HEK293 (cell line): Measurements from ENCODE around the gene LARGE1.

Experiments used
- CTCF ChIA-PET: fragments of 350-600 bp; formaldehyde crosslinking; extraction: SDS; loops from one replicate; lab custom pipeline; 2021; ENCODE audit warnings: antibody characterized with exemption; lab: Yijun Ruan, JAX
- POLR2A ChIA-PET: fragments of 300-600 bp; formaldehyde crosslinking; extraction: SDS; loops from one replicate; lab custom pipeline; 2020; ENCODE audit warnings: antibody characterized with exemption, inconsistent platforms; lab: Yijun Ruan, JAX
- H3K27ac ChIP-seq: fragments of 200-500 bp; sonication (Bioruptor generic); 2 replicates; pipeline ENCODE4 v1.5.1; 2014; ENCODE audit warnings: low read depth, low read length, control low read depth, inconsistent platforms; ENCODE audit errors: extremely low read depth
- H3K36me3 ChIP-seq, 2 experiments: fragments of 200-500 bp in 1 of 2; sonication (Bioruptor generic) in 1 of 2; 1 replicate in 1 of 2; 2 replicates in 1 of 2; pipeline ENCODE4 v1.5.1; 2014 to 2017; ENCODE audit warnings: inconsistent platforms in 2 of 2, low read length in 2 of 2; ENCODE audit not compliant: control insufficient read depth in 2 of 2, insufficient read depth in 1 of 2
- H3K4me1 ChIP-seq: fragments of 200-500 bp; sonication (Bioruptor generic); 2 replicates; pipeline ENCODE4 v1.5.1; 2014; ENCODE audit warnings: mild to moderate bottlenecking, low read length, inconsistent platforms; ENCODE audit not compliant: control insufficient read depth, insufficient read depth
- H3K4me3 ChIP-seq: 2 replicates; pipeline ENCODE4 v1.5.1; 2011; ENCODE audit warnings: low read depth, mild to moderate bottlenecking, control low read depth, low read length, moderate library complexity
- H3K9me3 ChIP-seq: fragments of 200-500 bp; sonication (Bioruptor generic); 2 replicates; pipeline ENCODE4 v1.5.1; 2014; ENCODE audit warnings: low read depth, low read length, inconsistent platforms; ENCODE audit not compliant: control insufficient read depth, insufficient read depth
- FEZF1 ChIP-seq: fragments of 450-650 bp; formaldehyde crosslinking; IDR thresholded peaks from 2 replicates; pipeline ENCODE4 v1.5.1; 2016; ENCODE audit warnings: missing biosample characterization, missing genetic modification characterization
- GFI1B ChIP-seq: fragments of 450-650 bp; formaldehyde crosslinking; IDR thresholded peaks from 2 replicates; pipeline ENCODE4 v1.5.1; 2016; ENCODE audit warnings: missing biosample characterization, missing genetic modification characterization
- MEIS1 ChIP-seq: sonication (generic); formaldehyde crosslinking; IDR thresholded peaks from 2 replicates; pipeline ENCODE4 v1.8.1; 2022; ENCODE audit warnings: missing genetic modification reagents, mild to moderate bottlenecking, borderline replicate concordance
- SP2 ChIP-seq: fragments of 450-650 bp; formaldehyde crosslinking; IDR thresholded peaks from 2 replicates; pipeline ENCODE4 v1.5.1; 2016; ENCODE audit warnings: missing biosample characterization, missing genetic modification characterization
- ZIC2 ChIP-seq: fragments of 450-650 bp; formaldehyde crosslinking; IDR thresholded peaks from 2 replicates; pipeline ENCODE4 v1.5.1; 2016; ENCODE audit warnings: missing biosample characterization, missing genetic modification characterization
- ZNF16 ChIP-seq: fragments of 450-650 bp; formaldehyde crosslinking; IDR thresholded peaks from 2 replicates; pipeline ENCODE4 v1.5.1; 2016; ENCODE audit warnings: low read depth, missing biosample characterization, missing genetic modification characterization
- ZNF175 ChIP-seq: fragments of 450-650 bp; formaldehyde crosslinking; IDR thresholded peaks from 2 replicates; pipeline ENCODE4 v1.5.1; 2016; ENCODE audit warnings: missing biosample characterization, missing genetic modification characterization
- ZNF202 ChIP-seq: fragments of 450-650 bp; formaldehyde crosslinking; IDR thresholded peaks from 2 replicates; pipeline ENCODE4 v1.5.1; 2016; ENCODE audit warnings: missing biosample characterization, missing genetic modification characterization, borderline replicate concordance
- ZNF211 ChIP-seq: fragments of 450-650 bp; formaldehyde crosslinking; IDR thresholded peaks from 2 replicates; pipeline ENCODE4 v1.5.1; 2016; ENCODE audit warnings: low read depth, missing biosample characterization, missing genetic modification characterization
- ZNF341 ChIP-seq: fragments of 450-650 bp; formaldehyde crosslinking; IDR thresholded peaks from 2 replicates; pipeline ENCODE4; 2016; ENCODE audit warnings: low read depth, missing biosample characterization, missing genetic modification characterization
- ZNF404 ChIP-seq: fragments of 450-650 bp; formaldehyde crosslinking; IDR thresholded peaks from 2 replicates; pipeline ENCODE4 v1.5.1; 2017; ENCODE audit warnings: missing biosample characterization, missing genetic modification characterization
- ZNF571 ChIP-seq: fragments of 450-650 bp; formaldehyde crosslinking; IDR thresholded peaks from 2 replicates; pipeline ENCODE4 v1.5.0; 2017; ENCODE audit warnings: missing biosample characterization, missing genetic modification characterization
- ZNF658 ChIP-seq: fragments of 450-650 bp; formaldehyde crosslinking; IDR thresholded peaks from 2 replicates; pipeline ENCODE4; 2016; ENCODE audit warnings: missing biosample characterization, missing genetic modification characterization
- ZNF701 ChIP-seq: fragments of 450-650 bp; formaldehyde crosslinking; IDR thresholded peaks from 2 replicates; pipeline ENCODE4 v1.5.1; 2016; ENCODE audit warnings: missing biosample characterization, missing genetic modification characterization
- ZNF843 ChIP-seq: fragments of 450-650 bp; formaldehyde crosslinking; IDR thresholded peaks from 2 replicates; pipeline ENCODE4 v1.5.1; 2016; ENCODE audit warnings: missing biosample characterization, missing genetic modification characterization
- ZSCAN16 ChIP-seq: fragments of 450-650 bp; formaldehyde crosslinking; IDR thresholded peaks from 2 replicates; pipeline ENCODE4 v1.5.1; 2016; ENCODE audit warnings: missing biosample characterization, missing genetic modification characterization
- TF ChIP-seq, protein P1 (sequence below): fragments of 450-650 bp; formaldehyde crosslinking; IDR thresholded peaks from 2 replicates; pipeline ENCODE4 v1.5.1; 2016; ENCODE audit warnings: missing biosample characterization, missing genetic modification characterization
- TF ChIP-seq, protein P2 (sequence below): fragments of 450-650 bp; formaldehyde crosslinking; IDR thresholded peaks from 2 replicates; pipeline ENCODE4 v1.5.1; 2017; ENCODE audit warnings: missing biosample characterization, missing genetic modification characterization
- TF ChIP-seq, protein P3 (sequence below): sonication (generic); formaldehyde crosslinking; IDR thresholded peaks from 2 replicates; pipeline ENCODE4 v1.8.1; 2022; ENCODE audit warnings: mild to moderate bottlenecking, moderate library complexity, missing genetic modification reagents
- TF ChIP-seq, protein P4 (sequence below): fragments of 450-650 bp; formaldehyde crosslinking; IDR thresholded peaks from 2 replicates; pipeline ENCODE4 v1.5.1; 2016; ENCODE audit warnings: missing biosample characterization, missing genetic modification characterization

The LARGE1 gene

DNA sequence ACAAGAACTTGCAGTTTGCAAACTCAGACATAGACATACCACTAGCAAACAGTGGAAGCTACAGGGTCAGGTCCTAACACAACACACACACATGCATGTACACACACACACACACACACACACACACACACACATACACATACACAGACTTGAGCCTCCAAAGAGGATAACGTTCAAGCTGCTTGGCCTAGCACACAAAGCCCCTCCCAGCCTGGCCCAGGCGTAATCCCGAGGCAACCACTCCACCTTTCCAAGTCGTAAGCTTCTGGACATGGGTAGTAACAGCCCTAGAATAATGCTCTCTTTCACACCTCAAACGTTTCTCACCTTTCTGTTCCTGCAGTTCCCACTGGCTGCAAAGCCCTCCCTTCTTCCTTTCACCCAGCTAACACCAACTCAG, 88.6 kb downstream of the LARGE1 start (continued):
- TF ChIP-seq ZNF175 (tag by site-specific recombination) = no peak
- TF ChIP-seq ZNF571 = no peak
- TF ChIP-seq, protein P1, sequence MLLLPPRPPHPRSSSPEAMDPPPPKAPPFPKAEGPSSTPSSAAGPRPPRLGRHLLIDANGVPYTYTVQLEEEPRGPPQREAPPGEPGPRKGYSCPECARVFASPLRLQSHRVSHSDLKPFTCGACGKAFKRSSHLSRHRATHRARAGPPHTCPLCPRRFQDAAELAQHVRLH (tag by site-specific recombination) = no peak
- no peak for TF ChIP-seq SP2
- TF ChIP-seq ZNF211 (tag by site-specific recombination) = no peak
- TF ChIP-seq MEIS1 (CRISPR knock-in tag) = no peak
- TF ChIP-seq ZNF16 (tag by site-specific recombination) = no peak
- no peak for TF ChIP-seq ZNF202

DNA sequence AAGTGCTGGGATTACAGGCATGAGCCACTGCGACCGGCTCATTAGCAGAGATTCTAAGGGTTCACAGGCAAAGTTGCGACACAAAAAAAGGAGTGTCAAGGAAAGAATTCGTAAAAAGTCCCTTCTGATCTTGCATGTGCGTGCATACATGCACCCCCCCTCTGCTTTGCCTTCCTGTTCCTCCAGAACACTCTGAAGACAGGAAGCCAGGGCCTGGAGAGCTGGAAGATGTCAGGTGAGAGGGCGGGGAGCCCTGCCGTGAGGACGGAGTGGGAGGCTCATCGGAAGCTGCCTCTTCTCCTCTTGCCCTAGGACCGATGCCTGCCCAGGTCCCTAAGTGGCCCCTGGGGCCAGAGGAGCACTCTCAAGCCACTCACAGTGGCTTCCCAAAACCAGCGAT, 89.1 kb downstream of the LARGE1 start:
- CTCF ChIA-PET = interaction anchor here (1.0 kb wide), 1 partner anchor 529 kb away, joined by 3 read pairs; no protein-coding TSS in a partner anchor
- Histone ChIP-seq H3K36me3 (no peaks in the 10 kb centered on the region), H3K9me3 (no peaks in the 10 kb centered on the region), H3K4me1 (0 out of 2 replicates have a peak, but pooled peaks cover 2% of the 10 kb centered on the region), H3K4me3 (no peak overlapping the region), H3K27ac (no peak overlapping the region)
- POLR2A ChIA-PET = no interaction called here
- TF ChIP-seq ZNF843 = no peak
- TF ChIP-seq ZNF404 (tag by site-specific recombination) = no peak

DNA sequence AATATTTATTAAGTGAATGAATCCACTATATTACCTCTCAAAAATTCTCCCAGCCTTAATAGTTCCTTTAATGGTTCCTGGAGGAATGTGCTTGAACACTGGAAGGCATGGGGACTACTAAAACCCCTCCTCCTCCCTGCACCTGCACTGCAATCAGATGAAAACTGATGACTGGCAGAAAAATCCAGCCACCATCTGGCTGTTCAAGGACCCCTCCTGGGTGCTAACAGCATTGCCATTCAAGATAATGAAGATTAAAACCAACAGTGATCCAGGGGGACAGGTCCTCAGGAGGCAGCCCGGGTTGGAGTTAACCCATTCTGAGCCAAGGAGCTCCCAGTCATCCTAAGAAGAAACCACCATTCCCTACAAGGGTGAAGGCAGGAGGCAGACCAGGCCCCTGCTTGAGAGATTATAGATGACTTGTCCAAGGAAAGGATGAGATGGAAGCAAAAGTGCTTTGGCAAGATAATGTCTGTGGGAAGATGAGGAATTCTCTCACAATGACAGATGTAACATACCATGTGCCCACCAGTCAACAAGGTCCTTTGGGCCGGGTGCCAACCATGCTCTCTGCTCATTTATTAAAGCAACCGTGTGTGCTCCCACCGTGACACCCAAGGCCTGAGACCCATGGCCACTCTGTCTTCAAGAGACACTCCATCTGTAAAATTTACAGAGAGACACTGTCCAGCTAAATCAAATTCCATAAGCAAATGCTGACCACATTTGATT, 90.6 kb downstream of the LARGE1 start:
- POLR2A ChIA-PET = no interaction called here

More for the DNA sequence above, 90.6 kb downstream of the LARGE1 start:
- Histone ChIP-seq H3K9me3 (no peaks in the 10 kb centered on the region), H3K36me3 (no peaks in the 10 kb centered on the region), H3K4me1 (no peaks in the 10 kb centered on the region), H3K4me3 (no peak overlapping the region), H3K27ac (no peak overlapping the region)
- CTCF ChIA-PET = interaction anchor here (1.0 kb wide), 1 partner anchor 528 kb away, joined by 3 read pairs; no protein-coding TSS in a partner anchor
- TF ChIP-seq, protein P2, sequence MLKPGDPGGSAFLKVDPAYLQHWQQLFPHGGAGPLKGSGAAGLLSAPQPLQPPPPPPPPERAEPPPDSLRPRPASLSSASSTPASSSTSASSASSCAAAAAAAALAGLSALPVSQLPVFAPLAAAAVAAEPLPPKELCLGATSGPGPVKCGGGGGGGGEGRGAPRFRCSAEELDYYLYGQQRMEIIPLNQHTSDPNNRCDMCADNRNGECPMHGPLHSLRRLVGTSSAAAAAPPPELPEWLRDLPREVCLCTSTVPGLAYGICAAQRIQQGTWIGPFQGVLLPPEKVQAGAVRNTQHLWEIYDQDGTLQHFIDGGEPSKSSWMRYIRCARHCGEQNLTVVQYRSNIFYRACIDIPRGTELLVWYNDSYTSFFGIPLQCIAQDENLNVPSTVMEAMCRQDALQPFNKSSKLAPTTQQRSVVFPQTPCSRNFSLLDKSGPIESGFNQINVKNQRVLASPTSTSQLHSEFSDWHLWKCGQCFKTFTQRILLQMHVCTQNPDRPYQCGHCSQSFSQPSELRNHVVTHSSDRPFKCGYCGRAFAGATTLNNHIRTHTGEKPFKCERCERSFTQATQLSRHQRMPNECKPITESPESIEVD (tag by site-specific recombination) = no peak
- peak; percentile 36; the same call in 1 of the 2 replicates for TF ChIP-seq FEZF1 (tag by site-specific recombination)
- TF ChIP-seq ZNF571 = no peak
- TF ChIP-seq, protein P3, sequence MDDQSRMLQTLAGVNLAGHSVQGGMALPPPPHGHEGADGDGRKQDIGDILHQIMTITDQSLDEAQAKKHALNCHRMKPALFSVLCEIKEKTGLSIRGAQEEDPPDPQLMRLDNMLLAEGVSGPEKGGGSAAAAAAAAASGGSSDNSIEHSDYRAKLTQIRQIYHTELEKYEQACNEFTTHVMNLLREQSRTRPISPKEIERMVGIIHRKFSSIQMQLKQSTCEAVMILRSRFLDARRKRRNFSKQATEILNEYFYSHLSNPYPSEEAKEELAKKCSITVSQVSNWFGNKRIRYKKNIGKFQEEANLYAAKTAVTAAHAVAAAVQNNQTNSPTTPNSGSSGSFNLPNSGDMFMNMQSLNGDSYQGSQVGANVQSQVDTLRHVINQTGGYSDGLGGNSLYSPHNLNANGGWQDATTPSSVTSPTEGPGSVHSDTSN (CRISPR knock-in tag) = no peak
- peak; percentile 44 for TF ChIP-seq ZNF341 (tag by site-specific recombination)
- TF ChIP-seq, protein P4, sequence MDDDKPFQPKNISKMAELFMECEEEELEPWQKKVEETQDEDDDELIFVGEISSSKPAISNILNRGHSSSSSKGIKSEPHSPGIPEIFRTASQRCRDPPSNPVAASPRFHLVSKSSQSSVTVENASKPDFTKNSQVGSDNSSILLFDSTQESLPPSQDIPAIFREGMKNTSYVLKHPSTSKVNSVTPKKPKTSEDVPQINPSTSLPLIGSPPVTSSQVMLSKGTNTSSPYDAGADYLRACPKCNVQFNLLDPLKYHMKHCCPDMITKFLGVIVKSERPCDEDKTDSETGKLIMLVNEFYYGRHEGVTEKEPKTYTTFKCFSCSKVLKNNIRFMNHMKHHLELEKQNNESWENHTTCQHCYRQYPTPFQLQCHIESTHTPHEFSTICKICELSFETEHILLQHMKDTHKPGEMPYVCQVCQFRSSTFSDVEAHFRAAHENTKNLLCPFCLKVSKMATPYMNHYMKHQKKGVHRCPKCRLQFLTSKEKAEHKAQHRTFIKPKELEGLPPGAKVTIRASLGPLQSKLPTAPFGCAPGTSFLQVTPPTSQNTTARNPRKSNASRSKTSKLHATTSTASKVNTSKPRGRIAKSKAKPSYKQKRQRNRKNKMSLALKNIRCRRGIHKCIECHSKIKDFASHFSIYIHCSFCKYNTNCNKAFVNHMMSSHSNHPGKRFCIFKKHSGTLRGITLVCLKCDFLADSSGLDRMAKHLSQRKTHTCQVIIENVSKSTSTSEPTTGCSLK (tag by site-specific recombination) = no peak
- peak; percentile 86 for TF ChIP-seq ZIC2 (tag by site-specific recombination)
- TF ChIP-seq ZNF658 (tag by site-specific recombination) = no peak
- no peak for TF ChIP-seq ZNF701 (tag by site-specific recombination)
- no peak for TF ChIP-seq GFI1B (tag by site-specific recombination)
- TF ChIP-seq ZSCAN16 (tag by site-specific recombination) = no peak
